SH-SY5Y (cell line): ENCODE measurements around the gene ARHGEF1.

Experiments
- GATA2 ChIP-seq: IDR thresholded peaks from 2 replicates; pipeline ENCODE4 v1.6.1; 2011; ENCODE audit warnings: mild to moderate bottlenecking, low read depth, low read length
- GATA3 ChIP-seq: IDR thresholded peaks from 2 replicates; pipeline ENCODE4 v1.6.1; 2011; ENCODE audit warnings: low read depth, mild to moderate bottlenecking, low read length, moderate library complexity

DNA sequence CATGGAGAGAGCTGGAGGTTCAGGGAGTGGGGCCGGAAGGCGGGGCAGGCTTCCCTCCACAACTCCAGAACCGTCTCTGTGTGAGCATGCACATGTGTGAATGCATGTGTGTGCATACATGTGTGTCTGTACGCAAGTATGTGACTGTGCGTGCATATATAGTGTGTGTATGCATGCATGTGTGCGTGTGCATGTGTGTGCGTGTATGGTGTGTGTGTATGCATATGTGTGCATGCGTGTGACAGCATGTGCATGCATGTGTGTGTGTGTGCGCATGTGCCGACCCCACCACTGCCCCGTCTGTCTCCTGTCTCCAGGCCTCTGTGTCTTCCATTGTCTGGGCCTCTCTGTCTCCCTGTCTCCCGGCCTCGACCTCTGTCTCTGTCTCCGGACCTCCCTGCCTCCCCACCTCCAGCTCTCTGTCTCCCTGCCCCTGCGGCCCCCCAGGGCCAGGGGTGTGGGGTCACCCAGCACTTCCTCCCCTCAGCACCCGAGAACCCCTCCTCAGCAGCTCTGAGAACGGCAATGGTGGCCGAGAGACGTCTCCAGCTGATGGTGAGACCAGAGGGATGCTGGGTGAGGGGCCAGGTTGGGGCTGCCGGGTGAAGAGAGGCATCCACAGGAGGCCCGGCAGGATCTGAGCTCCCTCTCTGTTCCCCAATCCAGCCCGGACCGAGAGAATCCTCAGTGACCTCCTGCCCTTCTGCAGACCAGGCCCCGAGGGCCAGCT is 22.5 kb downstream of the ARHGEF1 start:
- TF ChIP-seq GATA2: no peak
- TF ChIP-seq GATA3: no peak
